Central memory CD8-positive, alpha-beta T cell (primary cell): ENCODE measurements around the gene RBM48.

Source experiments
- ATAC-seq: fragments of 150-1000 bp; cut with Tn5 transposase; replicated peaks from 2 replicates; pipeline ENCODE4 v1.10.0; 2022; ENCODE audit warnings: mild to moderate bottlenecking, moderate FRiP score, moderate number of reproducible peaks; ENCODE audit not compliant: poor library complexity, severe bottlenecking; ENCODE audit errors: extremely low read depth
- DNase-seq, 2 donors: peaks; one replicate each; pipeline ENCODE4 v3.0.0; 2021; ENCODE audit warnings: low spot score in 2 of 2
- H3K27ac Mint-ChIP-seq: one replicate; pipeline ENCODE4 v1.8.0; 2022; ENCODE audit warnings: low read depth, mild to moderate bottlenecking, moderate library complexity, mixed read lengths
- H3K27me3 Mint-ChIP-seq: one replicate; pipeline ENCODE4 v1.8.0; 2022; ENCODE audit warnings: mixed read lengths
- H3K36me3 Mint-ChIP-seq: one replicate; pipeline ENCODE4 v1.8.0; 2022; ENCODE audit warnings: mild to moderate bottlenecking, moderate library complexity, mixed read lengths; ENCODE audit not compliant: insufficient read depth
- H3K4me1 Mint-ChIP-seq: one replicate; pipeline ENCODE4 v1.8.0; 2022; ENCODE audit warnings: mixed read lengths
- H3K4me3 Mint-ChIP-seq: one replicate; pipeline ENCODE4 v1.8.0; 2022; ENCODE audit warnings: mild to moderate bottlenecking, moderate library complexity, mixed read lengths
- H3K9me3 Mint-ChIP-seq: one replicate; pipeline ENCODE4 v1.8.0; 2022; ENCODE audit warnings: mixed read lengths

Gene RBM48

GRCh38 chr7:92557249-92557648 is 28.7 kb downstream of the RBM48 start:
- Mint-ChIP-seq H3K27me3 (no peaks in the 10 kb centered on the region), H3K27ac (no peak overlapping the region), H3K4me1 (no peaks in the 10 kb centered on the region), H3K4me3 (no peak overlapping the region), H3K9me3 (no peaks in the 10 kb centered on the region), H3K36me3 (peaks cover 17% of the 10 kb centered on the region)
- ATAC-seq (no peak), DNase-seq (no peak)

GRCh38 chr7:92557808-92558362 is 29.3 kb downstream of the RBM48 start:
- H3K9me3 Mint-ChIP-seq = no peaks in the 10 kb centered on the region
- no peak for DNase-seq
- H3K4me3 Mint-ChIP-seq = no peak overlapping the region
- no peak for ATAC-seq
- no peaks in the 10 kb centered on the region for H3K27me3 Mint-ChIP-seq
- H3K27ac Mint-ChIP-seq = no peak overlapping the region
- peaks cover 21% of the 10 kb centered on the region for H3K36me3 Mint-ChIP-seq
- H3K4me1 Mint-ChIP-seq = no peaks in the 10 kb centered on the region

GRCh38 chr7:92560602-92561001 is 32.0 kb downstream of the RBM48 start:
- no peak for DNase-seq
- Mint-ChIP-seq H3K27me3 (no peaks in the 10 kb centered on the region), H3K36me3 (peaks cover 32% of the 10 kb centered on the region)

GRCh38 chr7:92563345-92563744 is 34.8 kb downstream of the RBM48 start:
- H3K36me3 Mint-ChIP-seq = peaks cover 55% of the 10 kb centered on the region

More at GRCh38 chr7:92560602-92561001, 32.0 kb downstream of the RBM48 start:
- Mint-ChIP-seq H3K4me1 (no peaks in the 10 kb centered on the region), H3K4me3 (no peak overlapping the region), H3K9me3 (no peaks in the 10 kb centered on the region), H3K27ac (no peak overlapping the region)
- ATAC-seq = no peak

GRCh38 chr7:92567460-92567859 is 38.9 kb downstream of the RBM48 start:
- no peaks in the 10 kb centered on the region for H3K27me3 Mint-ChIP-seq
- no peak for ATAC-seq
- peaks cover 4% of the 10 kb centered on the region for H3K4me1 Mint-ChIP-seq
- H3K36me3 Mint-ChIP-seq = peaks cover 60% of the 10 kb centered on the region
- H3K9me3 Mint-ChIP-seq = no peaks in the 10 kb centered on the region
- H3K27ac Mint-ChIP-seq = no peak overlapping the region
- no peak overlapping the region for H3K4me3 Mint-ChIP-seq
- DNase-seq = no peak

More at GRCh38 chr7:92563345-92563744, 34.8 kb downstream of the RBM48 start:
- no peak for DNase-seq
- Mint-ChIP-seq H3K4me3 (no peak overlapping the region), H3K27ac (no peak overlapping the region), H3K4me1 (no peaks in the 10 kb centered on the region), H3K27me3 (no peaks in the 10 kb centered on the region), H3K9me3 (no peaks in the 10 kb centered on the region)
- ATAC-seq = no peak

- DNase-seq (no peak), ATAC-seq (no peak)
- H3K36me3 Mint-ChIP-seq = peaks cover 59% of the 10 kb centered on the region
- H3K4me1 Mint-ChIP-seq = peaks cover 7% of the 10 kb centered on the region
- H3K27ac Mint-ChIP-seq = no peak overlapping the region
- H3K27me3 Mint-ChIP-seq = no peaks in the 10 kb centered on the region
- no peaks in the 10 kb centered on the region for H3K9me3 Mint-ChIP-seq
- H3K4me3 Mint-ChIP-seq = no peak overlapping the region
Measured at GRCh38 chr7:92569137-92569536, 40.5 kb downstream of the RBM48 start.

GRCh38 chr7:92576296-92576695 is 47.7 kb downstream of the RBM48 start:
- H3K4me1 Mint-ChIP-seq = peaks cover 8% of the 10 kb centered on the region
- H3K27me3 Mint-ChIP-seq = no peaks in the 10 kb centered on the region
- no peak for DNase-seq
- peaks cover 53% of the 10 kb centered on the region for H3K36me3 Mint-ChIP-seq
- no peak overlapping the region for H3K4me3 Mint-ChIP-seq
- H3K9me3 Mint-ChIP-seq = no peaks in the 10 kb centered on the region
- ATAC-seq = no peak
- no peak overlapping the region for H3K27ac Mint-ChIP-seq

GRCh38 chr7:92582948-92583347 is 54.4 kb downstream of the RBM48 start:
- DNase-seq (no peak), ATAC-seq (no peak)
- no peaks in the 10 kb centered on the region for H3K9me3 Mint-ChIP-seq
- no peak overlapping the region for H3K4me3 Mint-ChIP-seq
- no peak overlapping the region for H3K27ac Mint-ChIP-seq
- H3K36me3 Mint-ChIP-seq = peaks cover 33% of the 10 kb centered on the region
- H3K27me3 Mint-ChIP-seq = no peaks in the 10 kb centered on the region
- peaks cover 53% of the 10 kb centered on the region for H3K4me1 Mint-ChIP-seq

- peaks cover 71% of the 10 kb centered on the region for H3K4me1 Mint-ChIP-seq
- ATAC-seq = peak; percentile 22
- peaks cover 27% of the 10 kb centered on the region for H3K36me3 Mint-ChIP-seq
- no peak for DNase-seq
- H3K4me3 Mint-ChIP-seq = no peak overlapping the region
- H3K9me3 Mint-ChIP-seq = no peaks in the 10 kb centered on the region
- no peaks in the 10 kb centered on the region for H3K27me3 Mint-ChIP-seq
- H3K27ac Mint-ChIP-seq = peak overlapping the region; percentile 8
Measured at GRCh38 chr7:92584953-92585352, 56.4 kb downstream of the RBM48 start.

- no peak for DNase-seq
- no peak overlapping the region for H3K4me3 Mint-ChIP-seq
- H3K4me1 Mint-ChIP-seq = peaks cover 68% of the 10 kb centered on the region
- no peaks in the 10 kb centered on the region for H3K9me3 Mint-ChIP-seq
- H3K27ac Mint-ChIP-seq = no peak overlapping the region
- no peak for ATAC-seq
- H3K36me3 Mint-ChIP-seq = peaks cover 28% of the 10 kb centered on the region
- no peaks in the 10 kb centered on the region for H3K27me3 Mint-ChIP-seq
Measured at GRCh38 chr7:92586403-92586802, 57.8 kb downstream of the RBM48 start.

- H3K9me3 Mint-ChIP-seq = no peaks in the 10 kb centered on the region
- peaks cover 28% of the 10 kb centered on the region for H3K36me3 Mint-ChIP-seq
- H3K4me1 Mint-ChIP-seq = peaks cover 64% of the 10 kb centered on the region
- no peaks in the 10 kb centered on the region for H3K27me3 Mint-ChIP-seq
- H3K4me3 Mint-ChIP-seq = no peak overlapping the region
- ATAC-seq (no peak), DNase-seq (no peak)
- no peak overlapping the region for H3K27ac Mint-ChIP-seq
Measured at GRCh38 chr7:92586841-92587240, 58.2 kb downstream of the RBM48 start.
